Fibroblast of mammary gland (primary cell): Measurements from ENCODE around the gene RRM2.

Experiments
- DNase-seq: peaks from one replicate; pipeline ENCODE4 v3.0.0-alpha.2; 2010; ENCODE audit warnings: low read depth
- H3K4me3 ChIP-seq: 2 replicates; pipeline ENCODE4 v1.5.1; 2011; ENCODE audit warnings: low read depth, mild to moderate bottlenecking, low read length, moderate library complexity; ENCODE audit not compliant: control insufficient read depth
- CTCF ChIP-seq: conservative IDR thresholded peaks from 2 replicates; pipeline ENCODE4 v1.5.1; 2011; ENCODE audit warnings: low read depth, low read length, inconsistent platforms; ENCODE audit not compliant: control insufficient read depth, insufficient read depth

RRM2 gene

GRCh38 chr2:10161961-10162441, 39.5 kb downstream of the RRM2 start:
- H3K4me3 ChIP-seq, result no peak overlapping the region
- DNase-seq, result peak; percentile 79

GRCh38 chr2:10162586-10163497, 40.3 kb downstream of the RRM2 start:
- no peak overlapping the region for H3K4me3 ChIP-seq
- no peak for DNase-seq
- TF ChIP-seq CTCF, result no peak

More at GRCh38 chr2:10161961-10162441, 39.5 kb downstream of the RRM2 start:
- no peak for TF ChIP-seq CTCF

- no peak for TF ChIP-seq CTCF
- no peak overlapping the region for H3K4me3 ChIP-seq
- no peak for DNase-seq
These were observed 41.3 kb downstream of the RRM2 start for GRCh38 chr2:10163498-10164486.

GRCh38 chr2:10164601-10165000, 42.1 kb downstream of the RRM2 start:
- TF ChIP-seq CTCF, result no peak
- H3K4me3 ChIP-seq, result no peak overlapping the region
- no peak for DNase-seq

- H3K4me3 ChIP-seq, result no peak overlapping the region
- TF ChIP-seq CTCF, result no peak
- no peak for DNase-seq
These were observed 42.7 kb downstream of the RRM2 start for GRCh38 chr2:10165282-10165681.

GRCh38 chr2:10165861-10166675, 43.5 kb downstream of the RRM2 start:
- no peak overlapping the region for H3K4me3 ChIP-seq
- no peak for DNase-seq
- TF ChIP-seq CTCF, result no peak
